A673 (cell line): ENCODE results near the gene P2RY6.

Experiments used
- EZH2 ChIP-seq: fragments of 200-600 bp; sonication (generic); IDR thresholded peaks from 2 replicates; pipeline ENCODE4 v1.6.1; 2017; ENCODE audit warnings: borderline replicate concordance, low read depth, mild to moderate bottlenecking, mixed read lengths, antibody characterized with exemption, low read length; ENCODE audit not compliant: poor library complexity, severe bottlenecking
- TF ChIP-seq, protein P1 (sequence below): fragments of 300-800, 200-600 bp; sonication (generic); conservative IDR thresholded peaks from 2 replicates; pipeline ENCODE4 v1.5.1; 2017; ENCODE audit warnings: low read depth, mild to moderate bottlenecking, antibody characterized with exemption, low read length, moderate library complexity, mixed read lengths

- TF ChIP-seq EZH2 = no peak
- TF ChIP-seq, protein P1, sequence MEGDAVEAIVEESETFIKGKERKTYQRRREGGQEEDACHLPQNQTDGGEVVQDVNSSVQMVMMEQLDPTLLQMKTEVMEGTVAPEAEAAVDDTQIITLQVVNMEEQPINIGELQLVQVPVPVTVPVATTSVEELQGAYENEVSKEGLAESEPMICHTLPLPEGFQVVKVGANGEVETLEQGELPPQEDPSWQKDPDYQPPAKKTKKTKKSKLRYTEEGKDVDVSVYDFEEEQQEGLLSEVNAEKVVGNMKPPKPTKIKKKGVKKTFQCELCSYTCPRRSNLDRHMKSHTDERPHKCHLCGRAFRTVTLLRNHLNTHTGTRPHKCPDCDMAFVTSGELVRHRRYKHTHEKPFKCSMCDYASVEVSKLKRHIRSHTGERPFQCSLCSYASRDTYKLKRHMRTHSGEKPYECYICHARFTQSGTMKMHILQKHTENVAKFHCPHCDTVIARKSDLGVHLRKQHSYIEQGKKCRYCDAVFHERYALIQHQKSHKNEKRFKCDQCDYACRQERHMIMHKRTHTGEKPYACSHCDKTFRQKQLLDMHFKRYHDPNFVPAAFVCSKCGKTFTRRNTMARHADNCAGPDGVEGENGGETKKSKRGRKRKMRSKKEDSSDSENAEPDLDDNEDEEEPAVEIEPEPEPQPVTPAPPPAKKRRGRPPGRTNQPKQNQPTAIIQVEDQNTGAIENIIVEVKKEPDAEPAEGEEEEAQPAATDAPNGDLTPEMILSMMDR = no peak
Measured at GRCh38 chr11:73281201-73281741, 9.1 kb downstream of the P2RY6 start.
